K562 (cell line): ENCODE measurements around the gene SH3BP2. TPM values are rescaled to one million over a fixed set of nuclear protein-coding genes. Genes with fewer than 3 reads are reported as not detected.

ENCODE experiments used
- ATAC-seq: fragments of 200-7000 bp; cut with Tn5 transposase; 3 replicates; pipeline ENCODE4 v1.9.1; 2020; ENCODE audit warnings: moderate library complexity
- BruUV-seq: library from RNA; stranded (reverse); fragments of 400-500 nt; replicated peaks from 2 replicates; lab custom pipeline; 2021; lab: Mats Ljungman, UMichigan
- CTCF ChIA-PET: fragments of 300-600 bp; formaldehyde crosslinking; extraction: SDS; loops from one replicate; lab custom pipeline; 2021; ENCODE audit warnings: low intra/inter-chr PET ratio; lab: Yijun Ruan, JAX
- POLR2A ChIA-PET: fragments of 300-600, 350-650 bp; sonication (Branson Sonifier 250); formaldehyde crosslinking; extraction: SDS; loops from one replicate; lab custom pipeline; 2021; ENCODE audit warnings: antibody characterized with exemption, inconsistent platforms; lab: Yijun Ruan, JAX
- DNase-seq, 4 experiments: peaks; one replicate each; pipeline versions ENCODE4 v3.0.0 to v3.0.0-alpha.2; 2011 to 2018; ENCODE audit warnings: low spot score in 3 of 4, mixed read lengths in 3 of 4; ENCODE audit errors: extremely low read depth in 1 of 4
- FAIRE-seq: peaks from 2 replicates; lab custom pipeline; 2011; peaks lifted over from hg19 to GRCh38; lab: Jason Lieb, UNC
- H2AFZ ChIP-seq: 2 replicates; pipeline ENCODE4 v1.6.0; 2011; ENCODE audit warnings: low read depth, low read length, control low read depth, inconsistent platforms
- H3K27ac ChIP-seq: fragments of 200-600 bp; 3 replicates; pipeline ENCODE4 v1.8.0; 2011; ENCODE audit warnings: low read depth, mild to moderate bottlenecking, control low read depth, inconsistent platforms, low read length, moderate library complexity, mixed read lengths; ENCODE audit errors: extremely low read depth
- H3K27me3 ChIP-seq, 2 experiments: fragments of 300-600 bp in 1 of 2; 2 replicates in 1 of 2; 3 replicates in 1 of 2; pipeline versions ENCODE4 v1.6.0 to v1.8.0; 2011; ENCODE audit warnings: inconsistent platforms in 2 of 2, low read length in 2 of 2, mild to moderate bottlenecking in 1 of 2, mixed read lengths in 1 of 2, moderate library complexity in 1 of 2; ENCODE audit not compliant: control insufficient read depth in 2 of 2, insufficient read depth in 2 of 2
- H3K36me3 ChIP-seq: fragments of 300-600 bp; 3 replicates; pipeline ENCODE4 v1.8.0; 2011; ENCODE audit warnings: mild to moderate bottlenecking, low read length, inconsistent platforms; ENCODE audit not compliant: control insufficient read depth, insufficient read depth
- H3K4me1 ChIP-seq, 2 experiments: fragments of 200-600 bp in 1 of 2; replicated peaks in 1 of 2; 2 replicates in 1 of 2; 3 replicates in 1 of 2; pipeline versions ENCODE4 v1.5.1 to v1.8.0; 2011; ENCODE audit warnings: inconsistent platforms in 2 of 2, low read length in 2 of 2, mild to moderate bottlenecking in 1 of 2, mixed read lengths in 1 of 2, moderate library complexity in 1 of 2; ENCODE audit not compliant: control insufficient read depth in 2 of 2, insufficient read depth in 2 of 2
- H3K4me2 ChIP-seq: 2 replicates; pipeline ENCODE4 v1.6.1; 2011; ENCODE audit warnings: low read length, control low read depth, inconsistent platforms, mixed read lengths; ENCODE audit not compliant: insufficient read depth
- H3K4me3 ChIP-seq: fragments of 200-600 bp; sonication (generic), shearing (Covaris generic); 2 replicates; pipeline ENCODE4 v1.5.1; 2016; ENCODE audit warnings: control low read depth, inconsistent platforms
- H3K79me2 ChIP-seq: fragments of 200-600 bp; 3 replicates; pipeline ENCODE4 v1.8.0; 2011; ENCODE audit warnings: low read length, inconsistent platforms; ENCODE audit not compliant: control insufficient read depth, insufficient read depth
- H3K9ac ChIP-seq, 2 experiments: 2 replicates each; pipeline versions ENCODE4 v1.6.0 to v1.6.1; 2011; ENCODE audit warnings: low read depth in 2 of 2, low read length in 2 of 2, control low read depth in 1 of 2, inconsistent platforms in 1 of 2, mild to moderate bottlenecking in 1 of 2, mixed read lengths in 1 of 2; ENCODE audit not compliant: insufficient read depth in 1 of 2
- H3K9me1 ChIP-seq: one replicate; pipeline ENCODE4 v1.6.0; 2011; ENCODE audit warnings: inconsistent platforms, mild to moderate bottlenecking, low read length, moderate library complexity; ENCODE audit not compliant: control insufficient read depth, insufficient read depth
- H3K9me3 ChIP-seq: replicated peaks from 2 replicates; pipeline ENCODE4 v1.5.1; 2011; ENCODE audit warnings: low read depth, low read length, inconsistent platforms; ENCODE audit not compliant: control insufficient read depth, insufficient read depth
- H4K20me1 ChIP-seq: replicated peaks from 2 replicates; pipeline ENCODE4 v1.6.1; 2011; ENCODE audit warnings: low read length, inconsistent platforms, mixed read lengths; ENCODE audit not compliant: control insufficient read depth, insufficient read depth
- KAT7 ChIP-seq: sonication (generic); formaldehyde crosslinking; IDR thresholded peaks from 2 replicates; pipeline ENCODE4 v1.8.0; 2022; ENCODE audit warnings: missing genetic modification reagents, mild to moderate bottlenecking, borderline replicate concordance
- MTA1 ChIP-seq: fragments of 450-650 bp; IDR thresholded peaks from 2 replicates; pipeline ENCODE4 v1.6.1; 2017; ENCODE audit warnings: borderline replicate concordance
- NEUROD1 ChIP-seq: fragments of 150-350 bp; IDR thresholded peaks from 2 replicates; pipeline ENCODE4 v1.6.1; 2014; ENCODE audit warnings: borderline replicate concordance, low read length, low read depth; ENCODE audit not compliant: partially characterized antibody
- PCBP2 ChIP-seq: fragments of 200-400 bp; formaldehyde crosslinking; IDR thresholded peaks from 2 replicates; pipeline ENCODE4 v1.6.1; 2018; ENCODE audit warnings: low read length, low read depth, mild to moderate bottlenecking, moderate library complexity; ENCODE audit not compliant: poor library complexity, severe bottlenecking
- RUNX1 ChIP-seq: sonication (generic); IDR thresholded peaks from 2 replicates; pipeline ENCODE4 v1.6.1; 2016; ENCODE audit warnings: antibody characterized with exemption, low read depth
- SETDB1 ChIP-seq: IDR thresholded peaks from one replicate; pipeline ENCODE4 v1.6.1; 2012; ENCODE audit warnings: low read length, control low read depth, inconsistent platforms
- SMARCC2 ChIP-seq: fragments of 450-650 bp; IDR thresholded peaks from 2 replicates; pipeline ENCODE4 v1.6.1; 2017; ENCODE audit warnings: antibody characterized with exemption, moderate library complexity, mild to moderate bottlenecking, low read depth
- WGBS: fragments of 100-300 bp; shearing (Covaris generic); methylation state at CpG from one replicate; pipeline ENCODE4 v1.1.6; 2016; ENCODE audit warnings: low coverage, mixed read lengths; ENCODE audit not compliant: insufficient coverage; ENCODE audit errors: missing lambda C conversion rate; 5-methylcytosine and 5-hydroxymethylcytosine counted together
- in situ Hi-C: fragments of 300-500 bp; cut with MboI; formaldehyde crosslinking; loops from 4 replicates; pipeline ENCODE4 v1.15.0; 2018; ENCODE audit warnings: inconsistent platforms, mixed read lengths
- intact Hi-C: fragments of 100-400 bp; cut with micrococcal nuclease; formaldehyde crosslinking; loops from 2 replicates; pipeline ENCODE4 v1.14.2; 2022
- polyA plus RNA-seq, 8 experiments: library from polyadenylated mRNA; depleted of rRNA in 4 of 8; stranded (reverse) in 5 of 8; unstranded in 3 of 8; fragments of >200 nt; fragmentation: Nextera tagmentation in 2 of 8; fragmentation: Illumina TruSeq in 1 of 8; extraction: Ambion mirVana in 2 of 8; extraction: Trizol in 1 of 8; gene quantifications; 2 replicates each; pipeline versions ENCODE4 v1.2.1 to v1.2.3, GENCODE V29; 2011 to 2014; ENCODE audit warnings: inconsistent platforms in 1 of 8, missing spikeins in 1 of 8
- total RNA-seq, 7 experiments: library from RNA; depleted of rRNA in 6 of 7; stranded (reverse); fragments of >200 nt in 6 of 7; fragmentation: Illumina TruSeq in 2 of 7; extraction: Trizol in 2 of 7; gene quantifications; 2 replicates each; pipeline versions ENCODE4 v1.2.1 to v1.2.3, GENCODE V29; 2011 to 2021; ENCODE audit warnings: low replicate concordance in 1 of 7
- TF ChIP-seq, protein P1 (sequence below): fragments of 450-650 bp; IDR thresholded peaks from 2 replicates; pipeline ENCODE4 v1.6.1; 2016; ENCODE audit warnings: missing biosample characterization, missing genetic modification characterization
- TF ChIP-seq, protein P2 (sequence below): fragments of 250-450 bp; sonication (Bioruptor Pico); IDR thresholded peaks from 2 replicates; pipeline ENCODE4 v1.4.0; 2020
- TF ChIP-seq, protein P3 (sequence below): fragments of 450-650 bp; IDR thresholded peaks from one replicate; pipeline ENCODE4 v1.6.1; 2018; ENCODE audit warnings: mild to moderate bottlenecking, moderate library complexity; ENCODE audit not compliant: partially characterized antibody

The SH3BP2 gene
- total and polyA plus RNA-seq, 9 of the 15 experiments (the other 6 are each of a cell fraction or from before 2014, with no cell fraction given): 0.34 to 16.0 (median 5.1) TPM

DNA sequence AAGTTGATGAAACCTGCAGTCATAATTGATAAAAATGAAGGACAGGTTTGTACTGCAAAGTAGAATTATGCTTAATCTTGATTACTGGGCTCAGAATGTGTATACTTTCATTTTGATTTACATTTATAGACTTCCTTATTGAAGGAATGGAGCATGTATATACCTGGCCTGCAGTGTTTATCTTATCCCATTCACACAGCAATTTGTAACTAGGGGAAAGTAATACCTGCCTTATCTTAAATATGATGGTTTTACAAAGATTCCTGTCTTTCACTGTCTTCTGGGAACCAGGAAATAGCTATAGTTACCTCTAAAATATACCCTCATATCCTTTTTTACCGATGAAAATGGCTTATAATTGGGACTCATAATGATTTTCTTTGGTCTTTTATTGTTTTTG lies 80.4 kb downstream of the SH3BP2 start:
- peaks cover 77% of the 10 kb centered on the region for H3K79me2 ChIP-seq
- WGBS: 64% methylated on average over 1 of the region's 1 CpG
- no peak overlapping the region for H3K4me2 ChIP-seq
- intact Hi-C loops: no loop called here
- H3K9me1 ChIP-seq: peaks cover 5% of the 10 kb centered on the region
- no peak for DNase-seq
- H4K20me1 ChIP-seq: peaks cover 23% of the 10 kb centered on the region
- TF ChIP-seq MTA1: no peak
- TF ChIP-seq, protein P1, sequence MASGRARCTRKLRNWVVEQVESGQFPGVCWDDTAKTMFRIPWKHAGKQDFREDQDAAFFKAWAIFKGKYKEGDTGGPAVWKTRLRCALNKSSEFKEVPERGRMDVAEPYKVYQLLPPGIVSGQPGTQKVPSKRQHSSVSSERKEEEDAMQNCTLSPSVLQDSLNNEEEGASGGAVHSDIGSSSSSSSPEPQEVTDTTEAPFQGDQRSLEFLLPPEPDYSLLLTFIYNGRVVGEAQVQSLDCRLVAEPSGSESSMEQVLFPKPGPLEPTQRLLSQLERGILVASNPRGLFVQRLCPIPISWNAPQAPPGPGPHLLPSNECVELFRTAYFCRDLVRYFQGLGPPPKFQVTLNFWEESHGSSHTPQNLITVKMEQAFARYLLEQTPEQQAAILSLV (tag): no peak
- no peak for TF ChIP-seq SETDB1
- TF ChIP-seq PCBP2: no peak
- TF ChIP-seq, protein P2, sequence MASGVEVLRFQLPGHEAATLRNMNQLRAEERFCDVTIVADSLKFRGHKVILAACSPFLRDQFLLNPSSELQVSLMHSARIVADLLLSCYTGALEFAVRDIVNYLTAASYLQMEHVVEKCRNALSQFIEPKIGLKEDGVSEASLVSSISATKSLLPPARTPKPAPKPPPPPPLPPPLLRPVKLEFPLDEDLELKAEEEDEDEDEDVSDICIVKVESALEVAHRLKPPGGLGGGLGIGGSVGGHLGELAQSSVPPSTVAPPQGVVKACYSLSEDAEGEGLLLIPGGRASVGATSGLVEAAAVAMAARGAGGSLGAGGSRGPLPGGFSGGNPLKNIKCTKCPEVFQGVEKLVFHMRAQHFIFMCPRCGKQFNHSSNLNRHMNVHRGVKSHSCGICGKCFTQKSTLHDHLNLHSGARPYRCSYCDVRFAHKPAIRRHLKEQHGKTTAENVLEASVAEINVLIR: no peak
- no peak for TF ChIP-seq SMARCC2
- TF ChIP-seq RUNX1: no peak
- TF ChIP-seq NEUROD1: no peak
- no peak for TF ChIP-seq KAT7 (CRISPR knock-in tag)
- TF ChIP-seq, protein P3, sequence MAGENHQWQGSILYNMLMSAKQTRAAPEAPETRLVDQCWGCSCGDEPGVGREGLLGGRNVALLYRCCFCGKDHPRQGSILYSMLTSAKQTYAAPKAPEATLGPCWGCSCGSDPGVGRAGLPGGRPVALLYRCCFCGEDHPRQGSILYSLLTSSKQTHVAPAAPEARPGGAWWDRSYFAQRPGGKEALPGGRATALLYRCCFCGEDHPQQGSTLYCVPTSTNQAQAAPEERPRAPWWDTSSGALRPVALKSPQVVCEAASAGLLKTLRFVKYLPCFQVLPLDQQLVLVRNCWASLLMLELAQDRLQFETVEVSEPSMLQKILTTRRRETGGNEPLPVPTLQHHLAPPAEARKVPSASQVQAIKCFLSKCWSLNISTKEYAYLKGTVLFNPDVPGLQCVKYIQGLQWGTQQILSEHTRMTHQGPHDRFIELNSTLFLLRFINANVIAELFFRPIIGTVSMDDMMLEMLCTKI: no peak
- TF ChIP-seq, all 486 proteins: peak for 0
- no TSS peak for BruUV-seq
- in situ Hi-C loops: no loop called here
- Histone ChIP-seq H2AFZ (no peak overlapping the region), H3K27ac (no peak overlapping the region), H3K9me3 (no peaks in the 10 kb centered on the region), H3K27me3 (no peaks in the 10 kb centered on the region), H3K4me1 (peaks cover 8 to 18% of the 10 kb centered on the region in 2 experiments), H3K4me3 (no peak overlapping the region), H3K36me3 (peaks cover 27% of the 10 kb centered on the region), H3K9ac (no peak overlapping the region)
- no peak for FAIRE-seq
- ChIA-PET POLR2A (interaction anchor here (0.6 to 1.3 kb wide), 3 partner anchors 16 to 360 kb away, joined by 3 to 4 read pairs (median 3); no protein-coding TSS in a partner anchor), CTCF (no interaction called here)
- ATAC-seq: no peak
